ENCODE measurements around the gene TMED3. TPM values are rescaled to one million over a fixed set of nuclear protein-coding genes. Genes with fewer than 3 reads are reported as not detected.

The TMED3 gene
- total RNA-seq, 1 experiment from 2014 or later: 150 TPM

GRCh38 chr15:79372428-79372827 lies 61.5 kb downstream of the TMED3 start:
- no peak for DNase-seq (ENCODE audit: extremely low read depth, low read depth)

Other genes starting within 250 kb of the TMED3 start
- not detected in 2 replicates for gene RASGRF1, start 220.3 kb upstream of the TMED3 start, total RNA-seq (2014; rRNA removed; shearing (Covaris generic))
- not detected in 2 replicates for gene ANKRD34C, start 28.4 kb upstream of the TMED3 start, total RNA-seq (2014; rRNA removed; shearing (Covaris generic))
- 0.61 and 0.84 TPM in 2 replicates for gene MINAR1, start 121.2 kb downstream of the TMED3 start, total RNA-seq (2014; rRNA removed; shearing (Covaris generic))